GM12892 (cell line): ENCODE measurements around the gene ADAMTS5.

Experiments
- POLR2A ChIP-seq: IDR thresholded peaks from 2 replicates; pipeline ENCODE4 v1.6.1; 2011; ENCODE audit warnings: low read depth, low read length, control low read depth
- POLR2AphosphoS5 ChIP-seq: IDR thresholded peaks from 2 replicates; pipeline ENCODE4 v1.6.1; 2011; ENCODE audit warnings: low read depth, low read length, control low read depth
- TAF1 ChIP-seq: IDR thresholded peaks from 2 replicates; pipeline ENCODE4 v1.6.1; 2011; ENCODE audit warnings: low read depth, mild to moderate bottlenecking, control low read depth, low read length, borderline replicate concordance

DNA sequence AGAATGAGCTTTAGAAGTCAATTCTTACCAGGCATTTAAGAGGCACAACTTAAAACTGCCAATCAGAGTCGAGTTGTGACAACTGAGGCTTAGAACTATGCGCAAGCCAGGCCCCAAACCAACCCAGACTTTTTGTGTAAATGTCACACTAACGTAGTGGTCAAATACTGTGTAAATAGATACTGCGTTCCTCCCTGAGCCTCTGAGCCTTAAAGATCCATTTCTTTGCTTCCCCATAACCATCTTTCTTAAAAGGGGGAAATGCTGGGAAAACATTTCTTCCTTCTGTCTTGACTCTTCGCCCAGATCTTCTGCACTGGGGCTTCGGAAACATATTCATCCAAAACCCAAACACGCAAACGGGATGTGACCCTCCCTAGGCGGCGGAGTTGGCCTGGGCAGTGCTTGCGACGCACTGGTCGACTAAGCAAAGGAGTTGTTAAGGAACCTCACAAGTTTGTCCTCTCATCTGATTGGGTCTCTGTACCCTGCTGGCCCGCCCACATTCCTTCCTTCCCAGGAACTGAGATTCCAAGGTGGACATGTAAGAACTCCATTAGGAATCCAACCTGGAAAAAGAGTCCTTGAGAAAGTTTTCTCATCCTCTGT lies 2.6 kb downstream of the ADAMTS5 start:
- TF ChIP-seq POLR2A = no peak
- TF ChIP-seq POLR2AphosphoS5 = no peak
- TF ChIP-seq TAF1 = no peak
